ENCODE results near the gene UBALD1. TPM values are rescaled to one million over a fixed set of nuclear protein-coding genes. Genes with fewer than 3 reads are reported as not detected.
A peak's percentile ranks its signal among the peaks of the same experiment; 100 is the strongest.

The UBALD1 gene
- 6.2 and 9.4 TPM in 2 replicates for total RNA-seq

DNA sequence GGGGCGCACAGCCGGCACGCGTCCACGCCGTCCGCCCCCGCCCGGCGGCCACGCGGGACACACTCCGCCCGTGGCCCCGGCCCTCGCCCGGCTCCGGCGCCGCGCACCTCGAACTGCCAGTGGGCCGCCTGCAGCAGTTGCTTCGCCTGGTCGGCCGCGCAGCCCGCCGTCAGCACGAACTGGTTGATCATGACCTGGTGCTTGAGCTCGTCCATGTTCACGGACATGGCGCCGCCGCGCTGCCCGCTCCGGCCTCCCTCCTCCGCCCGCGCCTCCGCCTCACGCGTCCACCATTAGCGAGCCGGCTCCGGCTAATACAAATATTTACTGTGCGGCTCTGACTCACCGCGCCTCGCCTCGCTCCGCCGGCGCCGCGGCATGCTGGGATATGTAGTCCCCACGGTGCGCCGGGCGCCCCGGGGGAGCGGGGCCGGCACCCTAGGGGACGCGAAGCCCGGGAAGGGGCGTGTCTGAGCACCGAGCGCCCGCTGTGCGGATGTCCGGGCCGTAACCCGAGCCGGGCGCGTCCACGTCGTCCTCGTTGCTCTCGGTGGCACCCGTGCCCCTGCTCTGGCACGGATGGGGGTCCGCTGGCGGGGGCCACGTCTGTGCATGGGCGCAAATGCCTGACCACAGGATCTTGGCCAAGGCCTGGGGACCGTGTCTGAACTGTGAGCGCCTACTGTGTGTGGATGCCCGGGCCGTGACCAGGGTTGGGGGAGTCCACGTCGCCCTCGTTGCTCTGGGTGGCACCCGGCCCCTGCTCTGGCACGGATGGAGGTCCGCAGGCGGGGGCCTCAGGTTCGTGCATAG is at the start of gene UBALD1:
Gene UBALD1 (minus strand): TSS at position 318 of the 813 bp plus-strand sequence. CDS start 91 bp downstream, at position 227.
- Histone ChIP-seq H2AFZ (ENCODE audit: low read length) (peak within 1 kb of the TSS; percentile 94), H3K79me2 (ENCODE audit: insufficient read depth, low read length) (peaks cover 40% of the 10 kb centered on the region), H3K27me3 (ENCODE audit: insufficient read depth, low read length) (no peaks in the 10 kb centered on the region), H3K9me3 (ENCODE audit: low read depth, low read length) (no peaks in the 10 kb centered on the region), H4K20me1 (ENCODE audit: insufficient read depth, low read length) (peaks cover 30% of the 10 kb centered on the region), H3K36me3 (ENCODE audit: insufficient read depth, low read length) (no peaks in the 10 kb centered on the region), H3K4me1 (ENCODE audit: insufficient read depth, low read length) (peaks cover 24% of the 10 kb centered on the region), H3K27ac (ENCODE audit: low read depth, low read length) (peak within 1 kb of the TSS; percentile 71), H3K4me2 (ENCODE audit: insufficient read depth, low read length) (peak within 1 kb of the TSS; percentile 90), H3K4me3 (ENCODE audit: insufficient read depth, low read length) (peak within 1 kb of the TSS; percentile 87)
- DNase-seq (ENCODE audit: insufficient read length, low spot score, missing footprints) = peak; percentile 99
- TF ChIP-seq, protein P1, sequence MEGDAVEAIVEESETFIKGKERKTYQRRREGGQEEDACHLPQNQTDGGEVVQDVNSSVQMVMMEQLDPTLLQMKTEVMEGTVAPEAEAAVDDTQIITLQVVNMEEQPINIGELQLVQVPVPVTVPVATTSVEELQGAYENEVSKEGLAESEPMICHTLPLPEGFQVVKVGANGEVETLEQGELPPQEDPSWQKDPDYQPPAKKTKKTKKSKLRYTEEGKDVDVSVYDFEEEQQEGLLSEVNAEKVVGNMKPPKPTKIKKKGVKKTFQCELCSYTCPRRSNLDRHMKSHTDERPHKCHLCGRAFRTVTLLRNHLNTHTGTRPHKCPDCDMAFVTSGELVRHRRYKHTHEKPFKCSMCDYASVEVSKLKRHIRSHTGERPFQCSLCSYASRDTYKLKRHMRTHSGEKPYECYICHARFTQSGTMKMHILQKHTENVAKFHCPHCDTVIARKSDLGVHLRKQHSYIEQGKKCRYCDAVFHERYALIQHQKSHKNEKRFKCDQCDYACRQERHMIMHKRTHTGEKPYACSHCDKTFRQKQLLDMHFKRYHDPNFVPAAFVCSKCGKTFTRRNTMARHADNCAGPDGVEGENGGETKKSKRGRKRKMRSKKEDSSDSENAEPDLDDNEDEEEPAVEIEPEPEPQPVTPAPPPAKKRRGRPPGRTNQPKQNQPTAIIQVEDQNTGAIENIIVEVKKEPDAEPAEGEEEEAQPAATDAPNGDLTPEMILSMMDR (IDR thresholded peaks at IDR 0.05; ENCODE audit: extremely low read depth, low read depth, low read length) = no peak

DNA sequence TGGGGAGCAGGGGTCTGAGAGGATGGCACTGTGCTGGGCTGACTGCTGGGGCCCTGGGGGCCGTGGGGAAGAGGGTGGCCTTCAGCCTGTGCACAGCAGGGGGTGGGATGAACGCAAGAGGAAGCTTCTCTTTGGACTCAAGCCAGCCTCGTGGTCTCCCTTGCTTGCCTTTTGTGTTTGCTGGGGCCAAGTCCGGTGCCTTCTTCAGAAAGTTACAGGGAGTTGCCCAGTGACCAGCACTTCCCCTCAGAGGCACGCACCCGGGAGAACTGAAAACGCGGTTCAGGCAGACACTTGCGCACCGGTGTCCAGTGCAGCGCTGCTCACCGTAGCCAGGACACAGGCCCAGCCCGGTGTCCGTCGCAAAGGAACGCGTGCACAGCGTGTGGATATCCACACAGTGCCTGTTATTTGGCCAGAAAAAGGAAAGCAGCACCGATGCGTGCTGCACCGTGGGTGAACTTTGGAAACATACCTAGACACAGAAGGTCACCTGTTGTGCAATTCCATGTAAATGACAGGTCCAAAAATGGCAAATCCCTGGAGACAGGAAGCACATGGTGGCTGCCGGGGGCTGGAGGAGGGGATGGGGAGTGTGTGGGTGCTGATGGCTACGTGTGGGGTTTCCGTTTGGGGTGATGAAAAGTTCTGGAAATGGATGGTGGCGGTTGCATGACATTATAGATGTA is 49.2 kb upstream of the UBALD1 start:
- Histone ChIP-seq H3K36me3 (ENCODE audit: insufficient read depth, low read length) (peaks cover 59% of the 10 kb centered on the region), H3K4me3 (ENCODE audit: insufficient read depth, low read length) (no peak overlapping the region), H3K27ac (ENCODE audit: low read depth, low read length) (no peak overlapping the region), H2AFZ (ENCODE audit: low read length) (no peak overlapping the region), H3K4me2 (ENCODE audit: insufficient read depth, low read length) (no peak overlapping the region), H3K9me3 (ENCODE audit: low read depth, low read length) (no peaks in the 10 kb centered on the region), H3K27me3 (ENCODE audit: insufficient read depth, low read length) (no peaks in the 10 kb centered on the region), H4K20me1 (ENCODE audit: insufficient read depth, low read length) (peaks cover 30% of the 10 kb centered on the region), H3K79me2 (ENCODE audit: insufficient read depth, low read length) (peaks cover 23% of the 10 kb centered on the region), H3K4me1 (ENCODE audit: insufficient read depth, low read length) (peaks cover 11% of the 10 kb centered on the region)
- TF ChIP-seq, protein P1 (IDR thresholded peaks at IDR 0.05; ENCODE audit: extremely low read depth, low read depth, low read length) = no peak
- DNase-seq (ENCODE audit: insufficient read length, low spot score, missing footprints) = peak; percentile 63

DNA sequence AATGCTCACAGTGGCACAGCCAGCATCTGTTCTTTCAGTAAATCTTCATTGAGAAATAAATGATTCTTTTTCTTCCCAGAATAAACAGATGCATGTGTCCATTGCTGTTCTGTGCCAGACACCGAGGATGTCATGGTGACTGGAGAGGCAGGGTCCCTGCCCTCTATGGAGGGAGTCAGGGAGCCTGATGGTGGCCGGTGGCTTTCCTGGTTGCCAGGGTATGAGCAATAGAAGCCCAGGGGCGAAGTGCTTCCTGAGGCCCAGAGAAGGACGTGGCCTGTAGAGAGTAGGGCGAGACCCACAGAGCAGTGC is 48.7 kb upstream of the UBALD1 start:
- no peak overlapping the region for H3K4me3 ChIP-seq (ENCODE audit: insufficient read depth, low read length)
- H3K27me3 ChIP-seq (ENCODE audit: insufficient read depth, low read length) = no peaks in the 10 kb centered on the region
- TF ChIP-seq, protein P1 (IDR thresholded peaks at IDR 0.05; ENCODE audit: extremely low read depth, low read depth, low read length) = no peak
- DNase-seq (ENCODE audit: insufficient read length, low spot score, missing footprints) = no peak
- H3K9me3 ChIP-seq (ENCODE audit: low read depth, low read length) = no peaks in the 10 kb centered on the region
- H2AFZ ChIP-seq (ENCODE audit: low read length) = no peak overlapping the region
- H4K20me1 ChIP-seq (ENCODE audit: insufficient read depth, low read length) = peaks cover 30% of the 10 kb centered on the region
- no peak overlapping the region for H3K4me2 ChIP-seq (ENCODE audit: insufficient read depth, low read length)
- H3K4me1 ChIP-seq (ENCODE audit: insufficient read depth, low read length) = peaks cover 11% of the 10 kb centered on the region
- peaks cover 23% of the 10 kb centered on the region for H3K79me2 ChIP-seq (ENCODE audit: insufficient read depth, low read length)
- H3K36me3 ChIP-seq (ENCODE audit: insufficient read depth, low read length) = peaks cover 58% of the 10 kb centered on the region
- no peak overlapping the region for H3K27ac ChIP-seq (ENCODE audit: low read depth, low read length)

DNA sequence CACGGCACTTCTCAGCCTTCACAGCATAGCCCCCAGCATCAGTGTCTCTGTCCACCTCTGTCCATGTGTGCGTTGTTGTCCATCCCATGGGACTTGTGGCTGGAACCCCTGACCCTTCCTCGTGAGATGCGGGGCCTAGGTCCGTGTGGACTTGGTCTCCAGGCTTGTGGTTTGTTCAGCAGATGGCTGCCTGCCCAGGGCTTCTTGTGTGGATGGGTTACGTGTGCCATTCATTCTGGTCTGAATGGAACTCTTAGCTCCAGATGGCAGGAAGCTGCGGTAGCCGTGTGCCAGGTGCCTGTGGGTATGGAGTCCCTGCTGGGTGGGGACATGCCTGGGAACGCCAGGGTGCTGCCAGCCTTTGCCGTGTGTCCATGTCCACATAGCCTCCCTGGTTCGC is 47.0 kb upstream of the UBALD1 start:
- H2AFZ ChIP-seq (ENCODE audit: low read length) = no peak overlapping the region
- peak; percentile 85 for DNase-seq (ENCODE audit: insufficient read length, low spot score, missing footprints)
- no peak overlapping the region for H3K4me2 ChIP-seq (ENCODE audit: insufficient read depth, low read length)
- H3K36me3 ChIP-seq (ENCODE audit: insufficient read depth, low read length) = peaks cover 50% of the 10 kb centered on the region
- no peaks in the 10 kb centered on the region for H3K27me3 ChIP-seq (ENCODE audit: insufficient read depth, low read length)
- peaks cover 30% of the 10 kb centered on the region for H4K20me1 ChIP-seq (ENCODE audit: insufficient read depth, low read length)
- H3K4me3 ChIP-seq (ENCODE audit: insufficient read depth, low read length) = no peak overlapping the region
- peaks cover 11% of the 10 kb centered on the region for H3K4me1 ChIP-seq (ENCODE audit: insufficient read depth, low read length)
- H3K27ac ChIP-seq (ENCODE audit: low read depth, low read length) = no peak overlapping the region
- H3K79me2 ChIP-seq (ENCODE audit: insufficient read depth, low read length) = peaks cover 28% of the 10 kb centered on the region
- TF ChIP-seq, protein P1 (IDR thresholded peaks at IDR 0.05; ENCODE audit: extremely low read depth, low read depth, low read length) = no peak
- H3K9me3 ChIP-seq (ENCODE audit: low read depth, low read length) = no peaks in the 10 kb centered on the region
